Breast epithelium (tissue), 3 donors: ENCODE measurements around the gene GPBAR1.

Experiments used
- CTCF ChIP-seq, 3 donors: fragments of 450-650 bp; IDR thresholded peaks; one replicate each; pipeline ENCODE4 v1.5.1; 2016 to 2017; ENCODE audit warnings: antibody characterized with exemption in 3 of 3, mild to moderate bottlenecking in 3 of 3, moderate library complexity in 3 of 3
- POLR2AphosphoS5 ChIP-seq, 3 donors: sonication (generic); formaldehyde crosslinking; IDR thresholded peaks; one replicate each; pipeline ENCODE4 v1.6.1; 2017; ENCODE audit warnings: antibody characterized with exemption in 3 of 3

- TF ChIP-seq CTCF (IDR thresholded peaks at IDR 0.05) (no peak), POLR2AphosphoS5 (IDR thresholded peaks at IDR 0.05) (no peak)
These were observed 39.3 kb downstream of the GPBAR1 start for GRCh38 chr2:218300141-218300540.
